HG03558 (cell line): ENCODE data around the gene PLCH2.

Experiments used
- ATAC-seq: cut with Tn5 transposase; IDR thresholded peaks from one replicate; pipeline ENCODE4 v1.9.1; 2021; ENCODE audit warnings: moderate number of reproducible peaks; ENCODE audit not compliant: unreplicated experiment; ENCODE audit errors: extremely low read depth

Gene PLCH2

DNA sequence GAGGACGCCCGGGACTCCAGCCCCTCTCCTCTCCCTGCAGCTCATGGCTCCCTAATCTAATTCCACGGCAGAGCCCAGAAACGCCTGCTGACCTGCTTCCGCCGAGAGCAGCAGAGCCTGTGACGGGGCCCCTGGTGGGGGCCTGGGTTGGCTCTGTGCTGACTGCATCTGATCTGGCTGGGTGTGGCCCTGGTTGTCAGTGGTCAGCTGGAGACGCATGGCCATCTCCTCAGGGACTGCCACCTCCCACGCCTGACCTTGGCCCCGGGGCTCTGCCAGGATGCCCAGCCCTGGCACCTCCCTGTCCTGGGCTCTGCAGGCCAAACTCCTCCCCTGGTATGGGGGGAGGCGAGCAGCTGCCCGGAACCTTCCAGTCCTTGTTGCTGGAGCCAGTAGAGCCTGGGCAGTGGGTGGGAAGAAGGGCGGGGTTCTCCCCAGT, 1.1 kb upstream of the PLCH2 start:
- ATAC-seq: no peak

DNA sequence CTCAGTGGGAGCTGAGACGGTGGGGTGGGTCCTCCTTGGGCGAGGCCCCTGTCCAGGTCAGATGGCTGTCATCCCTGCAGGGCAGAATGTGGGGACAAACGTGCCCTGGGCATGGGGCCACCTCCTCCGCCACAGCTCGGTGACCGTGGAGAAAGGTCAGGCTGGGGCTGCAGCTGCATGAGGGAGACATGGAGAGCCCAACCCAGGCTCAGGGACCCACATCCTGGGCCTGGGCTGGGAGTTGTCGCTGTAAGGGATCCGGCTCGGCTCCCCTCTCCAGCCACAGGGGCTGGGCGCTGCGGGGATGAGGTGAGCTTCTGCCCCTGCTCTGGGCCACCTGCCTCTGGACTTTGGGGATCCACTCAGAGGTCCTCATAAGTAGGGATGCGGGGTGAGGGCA, 518 bp upstream of the PLCH2 start:
- ATAC-seq: no peak

DNA sequence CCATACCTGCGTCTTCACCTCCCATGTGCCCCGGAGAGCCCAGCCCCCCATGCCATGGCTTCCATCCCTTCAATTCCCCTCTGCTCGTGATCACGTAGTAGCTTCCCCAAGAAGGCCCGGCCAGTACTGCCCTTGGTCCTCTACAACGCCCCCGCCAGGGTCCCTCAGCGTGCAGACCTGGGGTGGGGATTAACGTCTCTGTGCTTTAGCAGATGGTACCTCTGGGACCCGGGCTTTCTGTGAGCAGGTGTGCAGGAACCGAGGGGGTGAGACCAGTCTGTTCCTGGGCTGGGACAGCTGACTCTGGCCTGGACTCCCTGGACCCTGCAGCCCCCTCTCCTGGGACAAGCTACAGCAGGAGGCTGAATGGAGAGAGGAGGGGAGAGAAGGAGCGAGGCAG, 1.2 kb downstream of the PLCH2 start:
- no peak for ATAC-seq

DNA sequence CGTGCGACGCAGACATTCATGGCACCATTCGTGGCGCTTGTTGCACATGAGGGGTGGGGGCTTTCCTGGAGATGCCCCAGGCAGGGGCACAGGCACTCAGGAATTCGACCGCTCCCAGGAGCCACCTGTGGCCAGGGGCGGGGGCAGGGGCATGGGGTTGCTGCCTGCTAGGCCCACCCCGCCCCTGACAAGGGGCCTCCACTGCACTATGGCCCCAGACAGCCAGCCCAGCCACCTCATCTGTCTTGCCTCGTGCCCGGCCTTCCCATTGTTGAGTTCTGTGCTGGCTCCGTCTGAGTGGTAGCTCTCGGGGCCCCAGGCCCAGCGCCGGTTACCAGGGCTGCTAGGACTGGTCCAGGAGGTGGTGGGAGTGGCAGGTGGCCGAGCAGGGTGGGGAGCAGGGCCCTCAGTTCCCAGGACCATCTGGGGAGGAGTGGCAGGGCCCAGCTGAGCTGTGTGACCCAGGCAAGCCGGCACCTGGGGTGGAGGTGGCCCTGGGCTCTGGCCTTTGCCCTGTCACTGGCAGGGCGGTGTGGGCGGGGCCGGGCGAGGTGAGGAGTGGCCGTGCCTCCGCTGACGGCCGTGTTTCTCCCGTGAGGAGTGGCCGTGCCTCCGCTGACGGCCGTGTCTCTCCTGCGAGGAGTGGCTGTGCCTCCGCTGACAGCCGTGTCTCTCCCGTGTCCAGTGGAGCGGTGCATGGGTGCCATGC, 1.9 kb downstream of the PLCH2 start:
- no peak for ATAC-seq

DNA sequence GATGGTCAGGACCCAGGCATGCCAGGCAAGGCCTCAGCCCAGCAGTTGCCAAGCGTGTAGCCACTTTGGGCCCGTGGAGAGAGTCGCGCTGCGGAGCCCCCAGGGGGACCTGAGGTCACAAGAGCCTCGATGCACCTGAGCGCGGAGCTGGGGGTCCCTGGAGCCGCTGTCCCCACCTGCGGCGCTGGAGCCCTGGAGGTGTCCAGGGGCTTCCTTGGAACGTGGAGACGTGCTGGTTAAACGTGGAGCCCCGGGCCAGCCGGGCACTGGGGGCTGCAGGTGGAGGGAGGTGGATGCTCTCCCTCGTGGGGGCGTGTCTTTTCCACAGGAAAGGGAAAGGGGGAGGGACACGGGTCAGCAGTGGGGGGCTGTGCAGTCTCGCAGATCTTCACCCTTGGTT, 3.1 kb downstream of the PLCH2 start:
- no peak for ATAC-seq

DNA sequence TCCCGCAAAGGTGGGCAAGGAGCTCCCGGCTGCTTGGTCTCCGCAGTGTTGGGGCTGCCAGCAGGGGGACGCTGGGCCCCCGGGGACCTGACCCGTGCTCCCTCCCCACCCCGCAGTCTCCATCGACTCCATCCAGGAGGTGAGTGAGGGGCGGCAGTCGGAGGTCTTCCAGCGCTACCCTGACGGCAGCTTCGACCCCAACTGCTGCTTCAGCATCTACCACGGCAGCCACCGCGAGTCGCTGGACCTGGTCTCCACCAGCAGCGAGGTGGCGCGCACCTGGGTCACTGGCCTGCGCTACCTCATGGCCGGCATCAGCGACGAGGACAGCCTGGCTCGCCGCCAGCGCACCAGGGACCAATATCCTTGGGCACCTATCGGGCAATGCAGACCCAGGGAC, 3.5 kb downstream of the PLCH2 start:
- ATAC-seq: no peak

DNA sequence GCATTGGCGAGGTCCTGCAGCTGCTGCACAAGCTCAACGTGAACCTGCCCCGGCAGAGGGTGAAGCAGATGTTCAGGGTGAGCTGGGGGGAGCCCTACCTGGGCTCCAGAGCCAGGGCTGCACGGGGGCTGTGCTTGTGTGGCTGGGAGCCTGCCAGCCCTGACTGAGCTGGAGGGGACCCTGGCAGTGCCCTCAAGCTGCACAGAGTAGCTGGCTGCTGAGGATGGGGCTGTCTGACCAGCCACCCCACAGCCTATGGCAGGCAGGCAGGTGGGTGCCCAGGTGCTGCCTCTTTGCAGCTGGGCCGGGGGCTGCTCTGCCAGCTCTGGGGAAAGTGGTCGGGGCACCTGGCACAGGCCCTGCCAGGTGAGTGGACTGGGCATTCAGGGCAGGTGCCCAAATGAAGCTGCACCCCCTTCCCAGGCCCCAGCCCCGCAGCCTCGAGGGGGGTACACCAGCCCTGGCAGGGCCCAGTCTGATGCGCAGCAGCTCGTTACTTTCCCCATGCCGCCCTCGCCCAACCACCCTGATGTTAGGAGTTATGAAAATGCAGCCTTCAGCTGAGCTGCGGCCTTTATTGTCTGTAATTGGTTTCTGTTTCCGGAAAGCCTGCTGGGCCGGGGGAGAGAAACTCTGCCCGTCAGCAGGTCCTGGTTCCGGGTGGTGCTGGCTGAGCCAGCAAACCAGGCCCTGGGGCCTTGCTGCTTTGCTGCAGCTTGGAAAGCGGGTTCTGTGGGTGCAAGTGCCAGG, 4.3 kb downstream of the PLCH2 start:
- no peak for ATAC-seq

DNA sequence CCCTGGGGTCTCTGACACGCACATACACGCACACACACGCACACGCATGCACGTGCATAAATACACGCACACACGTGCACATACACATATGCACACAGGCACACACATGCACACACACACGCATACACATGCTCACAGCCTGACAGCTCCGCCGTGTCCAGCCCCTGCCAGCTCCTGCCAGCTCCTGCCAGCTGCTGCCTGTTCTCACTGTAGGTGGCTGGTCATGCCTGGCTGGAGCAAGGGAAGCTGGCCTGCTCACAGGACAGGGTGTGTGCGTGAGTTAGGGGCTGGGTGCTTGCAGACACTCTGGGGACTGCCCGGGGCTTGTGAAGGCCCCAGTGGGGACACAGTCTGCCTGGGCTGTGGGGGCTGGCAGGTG, 4.9 kb downstream of the PLCH2 start:
- ATAC-seq: no peak

DNA sequence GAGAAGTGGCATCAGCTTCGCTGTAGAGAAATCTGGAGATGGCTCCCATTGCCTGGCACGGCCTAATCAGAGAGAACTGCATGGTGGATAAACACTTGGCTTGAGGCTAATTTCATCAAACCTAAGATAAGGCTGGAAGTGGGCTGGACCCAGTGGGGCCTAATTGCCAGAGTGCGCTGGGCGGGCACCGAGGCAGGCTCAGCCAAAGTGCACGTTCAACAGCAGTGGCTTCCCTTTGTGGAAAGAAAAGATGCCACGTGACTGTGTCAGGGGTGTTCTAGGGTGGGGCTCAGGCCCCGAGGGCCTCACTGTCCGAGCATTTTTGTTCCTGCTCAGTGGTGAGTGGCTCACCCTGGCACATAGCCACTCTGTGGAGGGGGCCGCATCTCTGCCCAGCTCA, 5.8 kb downstream of the PLCH2 start:
- no peak for ATAC-seq

DNA sequence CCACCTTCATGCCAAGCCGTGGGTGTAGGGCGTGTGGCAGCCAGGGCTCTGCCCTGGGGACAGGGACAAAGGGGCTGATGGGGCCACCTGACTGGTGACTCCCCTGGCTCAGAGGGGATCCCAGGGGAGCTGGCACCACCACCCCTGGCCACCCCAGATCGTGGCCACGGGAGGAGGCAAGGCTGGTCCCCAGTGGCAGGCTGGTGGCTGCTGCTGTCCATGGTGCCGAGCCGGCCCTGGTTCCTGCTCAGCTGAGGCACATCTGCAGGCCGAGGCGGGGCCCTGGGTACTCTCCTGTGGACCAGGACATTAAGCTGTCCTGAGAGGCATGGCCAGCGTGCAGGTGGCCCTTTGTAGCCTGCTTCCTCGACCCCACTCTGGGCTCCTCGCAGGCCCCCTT, 6.5 kb downstream of the PLCH2 start:
- no peak for ATAC-seq

DNA sequence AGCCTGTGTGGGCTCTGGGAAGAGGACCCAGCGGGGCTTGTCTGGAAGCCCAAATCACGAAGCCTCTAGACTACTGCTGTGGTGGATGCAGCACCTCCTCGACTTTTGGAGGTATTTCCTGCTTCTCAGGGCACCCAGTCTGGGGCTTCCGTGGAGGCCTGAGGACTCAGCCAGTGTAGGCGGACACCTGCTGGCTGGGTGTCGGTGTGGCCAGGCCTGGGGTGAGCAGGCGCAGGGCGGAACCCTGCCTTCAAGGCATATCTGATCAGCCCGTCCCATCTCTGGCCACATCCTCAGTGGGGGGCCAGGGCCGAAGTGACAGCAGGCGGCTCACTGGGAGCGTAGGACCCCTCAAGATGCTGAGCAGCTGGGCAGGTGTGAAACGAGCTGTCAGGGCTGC, 6.9 kb downstream of the PLCH2 start:
- no peak for ATAC-seq

DNA sequence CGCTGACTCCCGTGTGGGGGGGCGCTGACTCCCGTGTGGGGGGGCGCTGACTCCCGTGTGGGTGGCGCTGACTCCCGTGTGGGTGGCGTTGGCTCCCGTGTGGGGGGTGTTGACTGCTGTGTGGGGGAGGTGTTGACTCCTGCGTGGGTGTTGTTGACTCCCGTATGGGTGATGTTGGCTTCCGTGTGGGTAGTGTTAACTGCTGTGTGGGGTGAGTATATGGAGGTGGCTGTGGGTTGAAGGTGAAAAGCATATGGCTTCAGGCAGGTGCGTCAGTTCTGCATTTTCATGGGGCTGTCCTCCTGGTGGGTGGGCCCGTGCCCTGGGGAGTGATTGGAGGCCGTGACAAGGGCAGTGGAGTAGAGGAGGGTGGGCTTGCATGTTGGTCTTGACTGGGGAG, 7.9 kb downstream of the PLCH2 start:
- no peak for ATAC-seq

DNA sequence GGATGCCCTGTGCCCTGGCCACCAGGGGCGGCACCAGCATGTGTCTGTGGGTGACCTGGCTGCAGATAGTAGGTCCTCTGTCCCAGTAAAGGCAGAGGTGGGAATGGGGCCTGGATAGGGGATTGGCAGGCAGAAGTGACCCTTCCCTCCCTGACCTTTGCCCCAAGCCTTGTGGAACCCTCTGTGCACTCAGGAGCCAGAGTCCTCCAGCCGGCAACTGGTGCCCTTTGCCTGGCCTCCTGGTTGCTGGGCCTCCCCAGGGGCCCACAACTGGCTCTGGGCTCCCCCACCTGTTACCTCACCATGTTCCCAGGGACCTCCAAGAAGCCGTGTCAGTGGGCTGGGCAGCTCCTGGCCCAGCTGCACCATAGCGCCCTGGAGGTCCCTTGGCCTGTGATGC, 10.0 kb downstream of the PLCH2 start:
- ATAC-seq: no peak

DNA sequence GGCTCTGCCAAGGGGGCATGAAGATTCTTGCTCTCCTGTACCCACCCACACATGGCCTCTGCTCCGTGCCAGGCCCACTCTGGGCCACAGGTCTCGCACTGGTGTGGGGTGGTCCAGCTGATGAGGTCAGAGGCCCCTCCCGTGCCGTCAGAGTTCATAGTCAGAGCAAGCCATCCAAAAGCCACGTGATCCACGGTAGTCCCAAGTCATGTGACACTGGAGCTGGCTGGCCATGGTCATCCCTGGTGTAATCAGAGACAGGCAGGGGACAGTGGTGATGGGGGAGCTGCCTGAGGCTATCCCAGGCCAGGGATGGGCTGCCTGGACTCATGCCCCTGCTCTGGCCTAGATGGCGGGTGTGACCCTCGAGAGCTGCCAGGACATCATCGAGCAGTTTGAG, 10.5 kb downstream of the PLCH2 start:
- no peak for ATAC-seq

DNA sequence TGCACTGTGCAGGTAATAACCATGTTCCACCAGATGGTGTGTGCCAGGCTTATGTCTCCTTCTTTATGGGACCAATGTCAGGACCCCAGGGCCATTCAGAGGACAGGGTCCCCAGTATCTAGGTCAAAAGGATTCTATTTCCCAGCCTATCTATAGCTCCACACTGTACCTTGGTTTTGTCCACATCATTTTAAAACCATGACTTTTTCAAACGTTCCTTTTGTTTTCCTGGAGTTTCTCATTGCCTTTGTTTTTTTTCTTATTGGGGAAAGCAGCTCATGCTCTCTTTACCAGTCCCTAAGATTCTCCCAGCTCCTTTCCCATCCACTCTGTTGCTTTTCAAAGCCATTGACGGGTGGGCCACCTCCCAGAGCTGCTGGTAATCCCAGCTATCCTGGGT, 12.6 kb downstream of the PLCH2 start:
- ATAC-seq: no peak

DNA sequence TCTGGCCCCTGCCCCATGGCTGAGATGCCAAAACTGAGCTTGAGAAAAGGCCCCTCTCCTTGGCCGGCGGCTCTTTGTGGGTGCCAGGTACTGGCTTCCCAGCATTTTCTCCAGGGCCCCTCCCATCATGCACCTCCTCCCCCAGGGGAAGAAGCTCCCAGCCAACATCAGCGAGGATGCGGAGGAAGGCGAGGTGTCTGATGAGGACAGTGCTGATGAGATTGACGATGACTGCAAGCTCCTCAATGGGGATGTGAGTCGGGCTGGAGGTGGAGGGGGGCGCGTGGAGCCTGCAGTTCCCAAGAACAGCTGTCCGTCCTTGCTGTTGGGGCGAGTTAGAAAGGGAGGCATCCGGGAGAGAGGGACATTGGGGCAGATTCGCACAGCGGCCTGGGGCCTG, 13.5 kb downstream of the PLCH2 start:
- ATAC-seq: no peak

DNA sequence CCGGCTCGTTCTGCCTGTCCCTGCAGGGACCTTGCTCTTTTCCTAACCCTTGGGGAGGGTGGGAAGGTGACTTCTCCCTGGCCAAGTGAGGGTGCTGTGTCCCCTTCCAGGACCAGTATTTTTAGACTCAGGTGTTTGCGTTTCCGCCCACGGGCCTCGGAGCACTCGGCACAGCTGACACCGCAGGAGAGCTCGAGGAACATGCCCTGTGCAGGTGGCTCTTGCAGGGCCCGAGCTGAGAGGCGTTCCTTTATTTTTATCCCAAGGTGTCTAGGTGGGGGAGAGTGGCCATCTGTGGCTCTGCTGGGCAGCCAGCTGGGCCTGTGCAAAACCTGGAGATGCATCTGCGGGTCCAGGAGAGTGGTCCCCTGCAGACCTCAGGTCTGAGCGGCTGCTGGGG, 16.0 kb downstream of the PLCH2 start:
- ATAC-seq: no peak

DNA sequence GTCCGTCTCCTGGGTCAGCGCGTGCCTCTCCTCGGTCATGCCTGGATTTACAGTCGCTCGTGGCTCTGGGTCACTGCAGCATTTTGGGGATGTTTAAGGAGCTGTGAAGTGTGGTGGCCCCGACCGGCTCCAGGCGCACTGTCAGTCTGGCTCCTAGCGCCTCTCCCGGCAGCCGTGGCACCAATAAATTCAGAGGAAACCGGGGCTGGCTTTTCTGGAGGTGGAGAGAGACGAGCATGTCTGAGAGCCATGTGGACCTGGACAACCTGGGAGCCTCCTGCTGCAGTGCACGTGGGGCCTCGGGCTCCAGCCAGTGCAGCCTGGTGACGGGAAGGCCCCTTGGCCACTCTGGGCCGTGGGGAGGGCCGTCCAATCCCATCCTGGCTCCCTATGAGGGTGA, 17.1 kb downstream of the PLCH2 start:
- ATAC-seq: no peak

DNA sequence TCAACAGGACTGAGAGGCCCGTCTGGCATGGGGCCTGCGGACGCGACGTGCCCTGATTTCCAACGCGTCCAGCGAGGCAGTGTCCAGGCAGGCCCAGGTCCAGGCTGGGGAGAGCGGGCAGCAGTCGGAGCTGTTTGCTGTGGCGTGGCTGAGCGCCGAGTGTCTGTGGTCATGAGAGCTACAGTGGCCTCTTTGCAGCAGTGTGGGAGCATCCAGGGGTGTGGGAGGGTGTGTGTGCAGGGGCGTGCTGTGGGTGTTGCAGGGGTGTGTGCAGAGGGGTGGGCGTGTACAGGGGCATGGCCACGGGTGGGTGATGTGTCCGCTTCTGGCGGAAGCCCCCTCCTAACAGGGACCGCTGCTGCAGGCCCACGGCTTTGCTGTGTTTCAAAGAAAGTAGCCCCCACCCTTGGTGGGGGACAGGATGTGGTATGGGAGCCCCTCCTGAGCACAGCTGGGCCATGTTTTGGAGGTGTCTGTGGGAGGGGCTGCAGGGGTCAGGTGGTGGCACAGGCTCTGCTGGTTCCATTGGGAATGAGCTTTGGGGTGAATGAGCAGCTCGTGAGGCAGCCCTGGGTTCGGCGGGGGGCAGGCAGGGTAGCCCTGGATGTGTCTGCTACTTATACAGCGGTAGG, 17.7 kb downstream of the PLCH2 start:
- no peak for ATAC-seq

DNA sequence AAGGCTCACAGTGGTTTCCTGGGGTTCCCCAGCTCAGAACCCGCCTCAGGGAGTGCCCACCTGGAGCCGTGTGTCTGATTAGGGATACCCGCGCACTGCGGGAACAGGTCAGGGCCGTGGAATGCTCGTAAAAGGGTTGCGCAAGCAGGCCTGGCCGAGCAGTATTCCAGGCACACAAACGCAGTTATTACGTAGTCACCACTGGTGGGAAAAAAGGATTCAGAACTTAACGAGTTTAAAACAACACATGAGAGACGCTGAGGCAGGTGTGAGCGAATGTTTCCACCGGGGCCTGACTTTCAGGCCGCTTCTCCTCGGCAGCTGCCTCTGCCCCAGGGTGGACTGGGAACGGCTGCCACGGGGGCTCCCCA, 18.2 kb downstream of the PLCH2 start:
- no peak for ATAC-seq

DNA sequence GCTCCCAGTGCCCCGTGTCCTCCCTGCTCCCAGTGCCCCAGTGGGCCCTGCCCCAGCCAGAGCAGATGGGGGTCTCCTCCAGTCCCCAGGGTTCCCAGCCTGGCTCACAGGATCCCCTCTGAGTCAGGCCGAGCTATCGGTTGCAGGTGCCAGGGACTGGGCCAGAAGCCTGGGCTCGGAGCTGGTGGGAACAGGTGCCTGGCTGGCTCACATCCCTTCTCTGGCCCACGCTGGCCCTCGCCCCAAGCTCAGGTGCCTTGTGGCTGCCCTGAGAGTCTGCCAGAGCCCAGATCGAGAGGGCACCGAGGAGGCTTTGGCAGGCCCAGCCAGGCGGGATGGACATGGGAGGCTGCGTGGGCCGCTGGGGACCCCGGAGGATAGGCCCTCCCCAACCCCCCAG, 18.9 kb downstream of the PLCH2 start:
- no peak for ATAC-seq

DNA sequence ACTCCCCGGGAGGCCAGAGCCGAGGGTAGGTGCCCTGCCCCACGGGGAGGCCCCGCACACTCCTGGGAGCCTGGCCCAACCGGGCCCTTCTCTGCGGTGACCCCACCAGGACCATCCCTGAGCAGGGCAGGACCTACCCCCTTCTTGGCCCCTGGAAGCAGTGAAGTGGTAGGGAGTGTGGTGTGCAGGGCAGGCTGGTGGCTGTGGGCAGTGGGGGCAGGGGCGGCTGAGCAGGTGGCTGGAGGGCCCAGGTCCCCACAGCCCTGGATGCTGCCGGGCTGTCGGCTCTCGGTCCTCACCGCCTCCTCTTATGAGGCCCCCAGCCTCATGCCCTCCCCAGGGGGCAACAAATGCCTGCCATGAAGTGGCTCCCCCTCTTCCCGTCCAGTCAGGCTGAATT, 19.5 kb downstream of the PLCH2 start:
- no peak for ATAC-seq
